Measurements from ENCODE around the gene BMP8A. TPM values are rescaled to one million over a fixed set of nuclear protein-coding genes. Genes with fewer than 3 reads are reported as not detected.
"Not testable (repeated sequence)": the region's sequence is repeated elsewhere in the genome, so short reads cannot be mapped to it uniquely, and the experiment has no call there.

The BMP8A gene
- total RNA-seq, 1 donor from 2014 or later: under 0.01 TPM

DNA sequence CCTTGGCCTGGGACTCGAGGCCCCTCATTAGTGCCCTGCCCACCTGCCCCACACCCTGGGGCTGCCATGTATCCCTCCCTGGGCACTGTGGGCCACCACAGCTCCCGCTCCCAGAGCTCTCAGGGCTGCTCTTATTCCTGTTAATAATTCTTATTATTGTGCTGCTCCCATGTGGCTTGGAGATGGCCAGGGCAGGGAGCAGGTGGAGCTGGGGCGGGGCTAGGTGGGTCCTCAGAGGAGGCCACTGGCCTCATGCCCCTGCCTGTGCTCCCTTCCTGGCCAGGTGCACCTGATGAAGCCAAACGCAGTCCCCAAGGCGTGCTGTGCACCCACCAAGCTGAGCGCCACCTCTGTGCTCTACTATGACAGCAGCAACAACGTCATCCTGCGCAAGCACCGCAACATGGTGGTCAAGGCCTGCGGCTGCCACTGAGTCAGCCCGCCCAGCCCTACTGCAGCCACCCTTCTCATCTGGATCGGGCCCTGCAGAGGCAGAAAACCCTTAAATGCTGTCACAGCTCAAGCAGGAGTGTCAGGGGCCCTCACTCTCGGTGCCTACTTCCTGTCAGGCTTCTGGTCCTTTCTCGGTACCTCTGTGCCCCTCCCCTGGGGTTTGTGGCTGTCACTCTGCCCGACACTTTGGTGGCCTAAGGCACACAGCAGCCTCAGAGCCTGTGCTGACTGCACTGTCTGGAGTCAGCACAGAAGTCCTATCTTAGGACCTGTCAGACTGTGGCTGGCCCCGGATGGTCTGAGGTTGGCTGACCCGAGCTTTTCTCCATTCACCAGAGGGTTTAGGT, 34.1 kb downstream of the BMP8A start:
- H3K36me3 ChIP-seq (ENCODE audit: control insufficient read depth in 3 of 3, insufficient read depth in 3 of 3, low read length in 3 of 3): peaks cover 48 to 55% (median 50%) of the 10 kb centered on the region in 3 donors
- H3K27ac ChIP-seq (ENCODE audit: low read depth, low read length): no peak overlapping the region

GRCh38 chr1:39526466-39527189, 35.2 kb downstream of the BMP8A start:
- Histone ChIP-seq H3K27me3 (ENCODE audit: control insufficient read depth in 3 of 3, insufficient read depth in 3 of 3, low read length in 3 of 3) (no peaks in the 10 kb centered on the region), H3K4me3 (ENCODE audit: low read length in 3 of 3) (no peak overlapping the region), H3K36me3 (ENCODE audit: control insufficient read depth in 3 of 3, insufficient read depth in 3 of 3, low read length in 3 of 3) (peaks cover 57 to 65% (median 59%) of the 10 kb centered on the region in 3 donors), H3K27ac (ENCODE audit: low read depth, low read length) (no peak overlapping the region), H3K9me3 (ENCODE audit: control insufficient read depth in 3 of 3, low read length in 3 of 3) (no peaks in the 10 kb centered on the region), H3K9ac (ENCODE audit: low read depth in 1 of 3, low read length in 3 of 3) (peak overlapping the region in 2 of 3 donors; percentile 8 to 30), H3K4me1 (ENCODE audit: control insufficient read depth in 3 of 3, insufficient read depth in 3 of 3, low read length in 3 of 3) (no peaks in the 10 kb centered on the region)

More for the DNA sequence above, 34.1 kb downstream of the BMP8A start:
- Histone ChIP-seq H3K9ac (ENCODE audit: low read depth in 1 of 3, low read length in 3 of 3) (no peak overlapping the region), H3K27me3 (ENCODE audit: control insufficient read depth in 3 of 3, insufficient read depth in 3 of 3, low read length in 3 of 3) (no peaks in the 10 kb centered on the region), H3K9me3 (ENCODE audit: control insufficient read depth in 3 of 3, low read length in 3 of 3) (no peaks in the 10 kb centered on the region), H3K4me3 (ENCODE audit: low read length in 3 of 3) (no peak overlapping the region), H3K4me1 (ENCODE audit: control insufficient read depth in 3 of 3, insufficient read depth in 3 of 3, low read length in 3 of 3) (no peaks in the 10 kb centered on the region)

DNA sequence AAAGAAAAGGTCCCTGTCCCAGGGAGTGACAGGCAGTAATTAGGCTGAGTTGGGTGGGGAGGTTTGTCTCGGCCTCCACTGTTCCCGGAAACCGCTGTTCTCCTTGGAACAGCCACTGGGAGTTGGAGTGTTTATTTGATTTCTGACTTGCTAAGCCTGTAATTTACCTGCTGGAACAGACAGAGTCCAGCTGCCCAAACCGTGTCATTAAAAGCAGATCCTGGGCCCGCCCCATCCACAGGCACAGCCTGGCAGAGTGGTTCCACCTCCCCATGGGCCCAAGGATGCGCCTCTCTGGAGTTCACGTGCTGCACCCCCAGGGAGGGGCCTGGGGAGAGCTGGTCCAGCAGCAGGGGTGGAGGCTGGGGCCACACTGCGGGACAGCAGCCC, 35.7 kb downstream of the BMP8A start:
- H3K9ac ChIP-seq (ENCODE audit: low read depth in 1 of 3, low read length in 3 of 3); H3K27me3 ChIP-seq (ENCODE audit: control insufficient read depth in 3 of 3, insufficient read depth in 3 of 3, low read length in 3 of 3); H3K9me3 ChIP-seq (ENCODE audit: control insufficient read depth in 3 of 3, low read length in 3 of 3); H3K4me1 ChIP-seq (ENCODE audit: control insufficient read depth in 3 of 3, insufficient read depth in 3 of 3, low read length in 3 of 3); H3K27ac ChIP-seq (ENCODE audit: low read depth, low read length); H3K4me3 ChIP-seq (ENCODE audit: low read length in 3 of 3): not testable (repeated sequence)
- H3K36me3 ChIP-seq (ENCODE audit: control insufficient read depth in 3 of 3, insufficient read depth in 3 of 3, low read length in 3 of 3): peaks cover 61 to 70% (median 62%) of the 10 kb centered on the region in 3 donors

- Histone ChIP-seq H3K27ac (ENCODE audit: low read depth, low read length) (no peak overlapping the region), H3K4me1 (ENCODE audit: control insufficient read depth in 3 of 3, insufficient read depth in 3 of 3, low read length in 3 of 3) (no peaks in the 10 kb centered on the region), H3K27me3 (ENCODE audit: control insufficient read depth in 3 of 3, insufficient read depth in 3 of 3, low read length in 3 of 3) (no peaks in the 10 kb centered on the region), H3K4me3 (ENCODE audit: low read length in 3 of 3) (no peak overlapping the region), H3K9ac (ENCODE audit: low read depth in 1 of 3, low read length in 3 of 3) (no peak overlapping the region), H3K9me3 (ENCODE audit: control insufficient read depth in 3 of 3, low read length in 3 of 3) (no peaks in the 10 kb centered on the region), H3K36me3 (ENCODE audit: control insufficient read depth in 3 of 3, insufficient read depth in 3 of 3, low read length in 3 of 3) (peaks cover 60 to 74% (median 62%) of the 10 kb centered on the region in 3 donors)
Observed at GRCh38 chr1:39528082-39528481, 36.6 kb downstream of the BMP8A start.

DNA sequence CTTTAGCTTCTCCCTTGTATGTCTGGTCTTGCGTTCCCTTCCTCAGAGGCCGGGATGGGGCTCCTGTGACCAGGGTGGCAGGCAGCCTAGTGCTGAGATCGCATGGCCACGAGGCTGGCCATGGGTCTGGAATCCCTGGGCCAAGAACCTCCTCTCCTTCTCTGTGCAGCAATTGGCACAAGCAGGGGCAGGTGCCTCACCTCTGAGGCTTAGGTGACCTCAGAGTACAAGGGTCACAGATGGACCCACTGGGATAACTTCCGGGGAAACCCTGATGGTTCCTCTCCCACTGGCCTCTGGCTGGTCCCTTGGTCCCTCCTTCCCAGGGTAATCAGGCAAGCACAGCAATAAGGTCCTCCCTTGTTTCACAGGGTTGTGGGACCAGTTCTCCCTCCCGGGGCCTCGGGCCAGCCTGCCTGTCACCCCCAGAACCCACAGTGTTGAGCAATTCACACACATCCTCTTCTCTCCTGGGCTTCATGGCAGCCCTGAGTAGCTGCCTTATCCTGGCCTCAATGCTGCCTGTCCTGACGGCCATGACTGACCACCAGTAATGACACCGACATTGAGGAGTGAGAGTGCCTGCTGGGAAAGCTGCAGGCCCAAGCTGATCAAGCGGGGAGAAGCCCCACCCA, 38.6 kb downstream of the BMP8A start:
- no peaks in the 10 kb centered on the region for H3K9me3 ChIP-seq (ENCODE audit: control insufficient read depth in 3 of 3, low read length in 3 of 3)
- no peak overlapping the region for H3K27ac ChIP-seq (ENCODE audit: low read depth, low read length)
- no peak overlapping the region for H3K4me3 ChIP-seq (ENCODE audit: low read length in 3 of 3)
- H3K27me3 ChIP-seq (ENCODE audit: control insufficient read depth in 3 of 3, insufficient read depth in 3 of 3, low read length in 3 of 3): no peaks in the 10 kb centered on the region
- no peaks in the 10 kb centered on the region for H3K4me1 ChIP-seq (ENCODE audit: control insufficient read depth in 3 of 3, insufficient read depth in 3 of 3, low read length in 3 of 3)
- peaks cover 52 to 65% (median 54%) of the 10 kb centered on the region in 3 donors for H3K36me3 ChIP-seq (ENCODE audit: control insufficient read depth in 3 of 3, insufficient read depth in 3 of 3, low read length in 3 of 3)
- H3K9ac ChIP-seq (ENCODE audit: low read depth in 1 of 3, low read length in 3 of 3): no peak overlapping the region

DNA sequence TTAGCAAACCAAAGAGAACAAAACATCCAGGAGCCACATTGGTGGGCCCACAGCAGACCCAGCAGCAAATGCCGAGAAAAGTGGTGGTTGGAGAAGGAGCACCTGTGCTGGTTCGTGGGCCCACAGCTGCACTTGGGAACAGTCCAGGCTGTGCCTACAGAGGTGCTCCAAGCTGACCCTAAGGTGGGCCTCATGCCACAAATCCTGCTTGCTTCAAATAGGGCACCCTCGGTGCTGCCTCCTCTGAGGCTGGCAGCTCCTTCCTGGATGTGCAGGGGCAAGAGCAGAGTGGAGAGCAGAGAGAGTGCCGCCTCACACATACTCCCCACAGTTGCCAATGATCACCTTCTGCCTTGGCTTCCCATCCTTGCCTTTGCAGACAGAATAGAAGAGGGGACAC, 40.1 kb downstream of the BMP8A start:
- Histone ChIP-seq H3K4me1 (ENCODE audit: control insufficient read depth in 3 of 3, insufficient read depth in 3 of 3, low read length in 3 of 3) (no peaks in the 10 kb centered on the region), H3K27ac (ENCODE audit: low read depth, low read length) (no peak overlapping the region), H3K9me3 (ENCODE audit: control insufficient read depth in 3 of 3, low read length in 3 of 3) (no peaks in the 10 kb centered on the region), H3K9ac (ENCODE audit: low read depth in 1 of 3, low read length in 3 of 3) (no peak overlapping the region), H3K27me3 (ENCODE audit: control insufficient read depth in 3 of 3, insufficient read depth in 3 of 3, low read length in 3 of 3) (no peaks in the 10 kb centered on the region), H3K4me3 (ENCODE audit: low read length in 3 of 3) (no peak overlapping the region), H3K36me3 (ENCODE audit: control insufficient read depth in 3 of 3, insufficient read depth in 3 of 3, low read length in 3 of 3) (peaks cover 49 to 57% (median 57%) of the 10 kb centered on the region in 3 donors)

DNA sequence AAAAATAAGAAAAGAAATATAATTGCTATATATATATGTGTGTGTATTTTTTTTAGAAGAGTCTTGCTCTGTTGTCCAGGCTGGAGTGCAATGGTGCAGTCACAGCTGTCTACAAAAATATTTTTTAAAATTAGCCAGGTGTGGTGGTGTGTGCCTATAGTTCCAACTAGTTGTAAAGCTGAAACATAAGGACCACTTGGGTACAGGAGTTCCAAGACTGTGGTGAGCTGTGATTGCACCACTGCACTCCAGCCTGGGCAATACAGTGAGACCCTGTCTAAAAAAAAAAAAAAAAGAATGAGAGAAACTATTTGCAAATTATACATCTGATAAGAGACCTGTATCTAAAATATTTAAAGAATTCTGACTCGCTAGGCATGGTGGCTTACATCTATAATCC, 42.0 kb downstream of the BMP8A start:
- Histone ChIP-seq H3K4me1 (ENCODE audit: control insufficient read depth in 3 of 3, insufficient read depth in 3 of 3, low read length in 3 of 3) (no peaks in the 10 kb centered on the region), H3K36me3 (ENCODE audit: control insufficient read depth in 3 of 3, insufficient read depth in 3 of 3, low read length in 3 of 3) (peaks cover 40 to 53% (median 49%) of the 10 kb centered on the region in 3 donors), H3K9me3 (ENCODE audit: control insufficient read depth in 3 of 3, low read length in 3 of 3) (no peaks in the 10 kb centered on the region), H3K4me3 (ENCODE audit: low read length in 3 of 3) (no peak overlapping the region), H3K27ac (ENCODE audit: low read depth, low read length) (no peak overlapping the region), H3K27me3 (ENCODE audit: control insufficient read depth in 3 of 3, insufficient read depth in 3 of 3, low read length in 3 of 3) (no peaks in the 10 kb centered on the region), H3K9ac (ENCODE audit: low read depth in 1 of 3, low read length in 3 of 3) (no peak overlapping the region)

DNA sequence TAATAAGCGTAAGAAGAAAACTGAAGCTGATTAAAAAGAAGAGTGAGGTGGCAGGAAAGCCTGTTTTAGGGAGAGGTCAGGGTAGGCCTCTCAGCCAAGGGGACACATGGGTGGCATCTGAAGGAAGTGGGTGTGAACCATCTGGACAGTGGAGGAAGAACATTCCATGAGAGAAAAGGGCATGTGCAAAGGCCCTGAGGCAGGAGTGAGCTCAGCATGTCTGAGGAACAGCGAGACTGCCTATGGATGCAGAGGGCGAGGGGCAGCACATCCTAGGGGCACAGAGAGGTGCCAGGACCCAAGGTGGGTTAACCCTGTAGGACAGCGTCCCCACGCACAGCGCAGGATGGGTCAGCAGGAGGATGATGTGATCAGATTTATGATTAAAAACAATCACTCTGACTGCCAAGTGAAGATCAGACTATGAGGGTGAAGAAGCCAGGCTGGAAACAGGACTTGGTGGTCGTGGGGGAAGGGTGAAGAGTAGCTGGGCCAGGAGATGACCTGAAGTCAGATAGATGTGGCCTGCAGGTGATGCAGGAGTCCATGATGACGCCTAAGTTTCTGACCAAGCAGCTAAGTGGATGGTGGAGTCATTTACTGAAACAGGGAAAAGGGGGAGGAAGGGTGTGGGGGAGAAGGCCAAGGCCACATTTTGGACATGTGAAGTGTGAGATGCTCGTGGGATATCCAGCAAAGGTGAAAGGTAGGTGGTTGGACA, 47.3 kb downstream of the BMP8A start:
- H3K27ac ChIP-seq (ENCODE audit: low read depth, low read length): no peak overlapping the region
- H3K4me1 ChIP-seq (ENCODE audit: control insufficient read depth in 3 of 3, insufficient read depth in 3 of 3, low read length in 3 of 3): peaks cover 3 to 21% (median 18%) of the 10 kb centered on the region in 3 donors
- H3K9me3 ChIP-seq (ENCODE audit: control insufficient read depth in 3 of 3, low read length in 3 of 3): no peaks in the 10 kb centered on the region
- H3K36me3 ChIP-seq (ENCODE audit: control insufficient read depth in 3 of 3, insufficient read depth in 3 of 3, low read length in 3 of 3): peaks cover 28 to 50% (median 44%) of the 10 kb centered on the region in 3 donors
- H3K27me3 ChIP-seq (ENCODE audit: control insufficient read depth in 3 of 3, insufficient read depth in 3 of 3, low read length in 3 of 3): no peaks in the 10 kb centered on the region
- H3K4me3 ChIP-seq (ENCODE audit: low read length in 3 of 3): no peak overlapping the region
- peak overlapping the region in 1 of 3 donors; percentile 19 for H3K9ac ChIP-seq (ENCODE audit: low read depth in 1 of 3, low read length in 3 of 3)

DNA sequence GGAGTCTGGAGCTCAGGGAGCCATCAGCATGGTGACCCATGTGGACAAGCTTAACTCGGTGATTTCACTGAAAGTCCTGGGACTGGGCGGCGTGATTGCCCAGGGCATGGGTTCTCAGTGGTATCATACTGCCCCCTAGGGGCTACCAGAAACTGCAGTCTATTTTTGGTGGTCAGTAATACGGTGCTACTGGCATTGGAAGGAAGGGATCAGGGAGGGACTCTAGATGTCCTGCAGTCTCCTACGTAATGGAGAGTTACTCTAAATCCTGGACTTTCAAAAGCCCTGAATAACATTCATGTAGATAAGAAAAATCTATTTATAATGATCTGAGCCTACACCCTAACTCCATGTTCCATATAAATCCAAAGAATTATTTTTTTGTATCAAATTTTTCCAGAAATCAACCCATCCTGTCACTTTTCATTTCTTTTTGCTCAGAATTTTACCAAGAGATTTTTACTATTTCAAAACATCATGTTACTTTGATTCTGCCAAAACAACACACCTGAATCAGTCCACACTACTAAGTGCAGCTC, 47.9 kb downstream of the BMP8A start:
- Histone ChIP-seq H3K27ac (ENCODE audit: low read depth, low read length) (peak overlapping the region; percentile 48), H3K9me3 (ENCODE audit: control insufficient read depth in 3 of 3, low read length in 3 of 3) (no peaks in the 10 kb centered on the region), H3K27me3 (ENCODE audit: control insufficient read depth in 3 of 3, insufficient read depth in 3 of 3, low read length in 3 of 3) (no peaks in the 10 kb centered on the region), H3K9ac (ENCODE audit: low read depth in 1 of 3, low read length in 3 of 3) (peak overlapping the region in 1 of 3 donors; percentile 19), H3K4me3 (ENCODE audit: low read length in 3 of 3) (no peak overlapping the region), H3K4me1 (ENCODE audit: control insufficient read depth in 3 of 3, insufficient read depth in 3 of 3, low read length in 3 of 3) (peaks cover 3 to 21% (median 18%) of the 10 kb centered on the region in 3 donors), H3K36me3 (ENCODE audit: control insufficient read depth in 3 of 3, insufficient read depth in 3 of 3, low read length in 3 of 3) (peaks cover 28 to 50% (median 44%) of the 10 kb centered on the region in 3 donors)

Data from skeletal muscle tissue (tissue), 4 donors.